Fibroblast of lung (primary cell): ENCODE results near the gene UQCR11.

ENCODE experiments used
- CTCF ChIP-seq, 2 donors: IDR thresholded peaks in 1 of 2; conservative IDR thresholded peaks in 1 of 2; 1 replicate in 1 of 2; 2 replicates in 1 of 2; pipeline ENCODE4 v1.5.1; 2011 to 2012; ENCODE audit warnings: low read length in 2 of 2, control low read depth in 1 of 2, inconsistent platforms in 1 of 2, low read depth in 1 of 2, mild to moderate bottlenecking in 1 of 2
- EZH2 ChIP-seq: IDR thresholded peaks from 2 replicates; pipeline ENCODE4 v1.5.1; 2012; ENCODE audit warnings: low read length, control low read depth, mild to moderate bottlenecking; ENCODE audit errors: missing control alignments

GRCh38 chr19:1616875-1617274 is 11.6 kb upstream of the UQCR11 start:
- TF ChIP-seq CTCF (conservative IDR thresholded peaks at IDR 0.05 in 1 of 2, IDR thresholded peaks at IDR 0.05 in 1 of 2; ENCODE audit: low read depth in 1 of 2, low read length in 2 of 2) (no peak), EZH2 (no peak)
